ENCODE measurements around the gene APBB2.

APBB2 gene

DNA sequence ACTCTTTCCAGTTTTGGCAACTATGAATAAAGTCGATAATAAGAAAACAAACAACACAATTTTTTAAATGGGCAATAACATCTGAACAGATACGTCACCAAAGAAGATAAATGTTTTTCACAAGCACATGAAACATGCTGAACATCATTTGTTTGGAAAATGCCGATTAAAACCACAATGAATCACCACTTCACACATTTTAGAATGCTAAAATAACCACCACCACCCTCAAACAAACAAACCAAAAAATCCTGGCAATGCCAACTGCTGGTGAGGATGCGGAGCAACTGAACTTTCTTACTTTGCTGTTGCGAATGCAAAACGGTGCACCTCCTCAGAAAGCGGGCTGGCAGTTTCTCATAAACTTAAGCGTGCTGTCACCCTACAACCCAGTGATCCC lies 348.6 kb downstream of the APBB2 start:
- DNase-seq (ENCODE audit: low read depth in 2 of 2) = peak in 1 of 2 donors; percentile 16
- H3K4me3 ChIP-seq (replicated peaks in 1 of 2; ENCODE audit: low read depth in 2 of 2, low read length in 2 of 2) = no peak overlapping the region
- TF ChIP-seq, protein P1, sequence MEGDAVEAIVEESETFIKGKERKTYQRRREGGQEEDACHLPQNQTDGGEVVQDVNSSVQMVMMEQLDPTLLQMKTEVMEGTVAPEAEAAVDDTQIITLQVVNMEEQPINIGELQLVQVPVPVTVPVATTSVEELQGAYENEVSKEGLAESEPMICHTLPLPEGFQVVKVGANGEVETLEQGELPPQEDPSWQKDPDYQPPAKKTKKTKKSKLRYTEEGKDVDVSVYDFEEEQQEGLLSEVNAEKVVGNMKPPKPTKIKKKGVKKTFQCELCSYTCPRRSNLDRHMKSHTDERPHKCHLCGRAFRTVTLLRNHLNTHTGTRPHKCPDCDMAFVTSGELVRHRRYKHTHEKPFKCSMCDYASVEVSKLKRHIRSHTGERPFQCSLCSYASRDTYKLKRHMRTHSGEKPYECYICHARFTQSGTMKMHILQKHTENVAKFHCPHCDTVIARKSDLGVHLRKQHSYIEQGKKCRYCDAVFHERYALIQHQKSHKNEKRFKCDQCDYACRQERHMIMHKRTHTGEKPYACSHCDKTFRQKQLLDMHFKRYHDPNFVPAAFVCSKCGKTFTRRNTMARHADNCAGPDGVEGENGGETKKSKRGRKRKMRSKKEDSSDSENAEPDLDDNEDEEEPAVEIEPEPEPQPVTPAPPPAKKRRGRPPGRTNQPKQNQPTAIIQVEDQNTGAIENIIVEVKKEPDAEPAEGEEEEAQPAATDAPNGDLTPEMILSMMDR (IDR thresholded peaks at IDR 0.05; ENCODE audit: low read depth, low read length) = no peak

DNA sequence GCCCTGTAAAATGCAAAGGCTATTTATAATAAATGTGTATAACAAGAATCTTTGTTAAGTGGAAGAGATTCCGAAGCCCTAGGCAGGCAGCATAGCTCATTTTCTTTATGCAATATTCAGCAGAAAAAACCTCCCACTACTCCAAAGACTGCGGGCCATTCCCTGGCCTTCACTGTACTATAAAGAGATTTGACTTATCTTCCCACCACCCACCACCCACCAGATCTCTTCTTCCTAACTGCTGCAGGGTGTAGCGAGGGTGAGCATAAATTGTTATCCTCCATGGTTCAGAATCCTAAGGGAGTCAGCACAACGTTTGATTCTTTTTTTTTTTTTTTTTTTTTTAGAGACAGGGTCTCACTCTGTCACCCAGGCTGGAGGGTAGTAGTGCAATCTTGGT lies 349.8 kb downstream of the APBB2 start:
- DNase-seq (ENCODE audit: low read depth in 2 of 2) = no peak
- TF ChIP-seq, protein P1 (IDR thresholded peaks at IDR 0.05; ENCODE audit: low read depth, low read length) = no peak
- H3K4me3 ChIP-seq (replicated peaks in 1 of 2; ENCODE audit: low read depth in 2 of 2, low read length in 2 of 2) = no peak overlapping the region

DNA sequence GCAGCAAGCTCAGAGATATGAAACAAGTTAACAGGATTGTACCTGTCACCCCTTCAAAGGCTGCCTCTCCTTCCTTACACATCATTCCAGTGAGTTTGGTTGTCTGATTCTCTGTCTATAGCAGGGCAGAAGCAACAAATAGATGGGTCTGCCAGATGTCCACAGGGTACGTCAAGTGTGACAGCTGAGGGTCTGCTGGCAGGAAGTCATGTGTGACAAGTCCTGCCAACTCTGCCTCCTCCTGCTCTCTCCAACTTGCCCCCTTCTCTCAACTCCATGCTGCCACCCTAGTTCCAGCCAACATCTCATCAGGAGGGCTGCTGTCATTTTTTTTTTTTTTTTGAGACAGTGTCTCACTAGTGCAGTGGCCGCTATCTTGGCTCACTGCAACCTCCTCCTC lies 355.4 kb downstream of the APBB2 start:
- TF ChIP-seq, protein P1 (IDR thresholded peaks at IDR 0.05; ENCODE audit: low read depth, low read length) = no peak
- H3K4me3 ChIP-seq (replicated peaks in 1 of 2; ENCODE audit: low read depth in 2 of 2, low read length in 2 of 2) = no peak overlapping the region
- no peak for DNase-seq (ENCODE audit: low read depth in 2 of 2)

DNA sequence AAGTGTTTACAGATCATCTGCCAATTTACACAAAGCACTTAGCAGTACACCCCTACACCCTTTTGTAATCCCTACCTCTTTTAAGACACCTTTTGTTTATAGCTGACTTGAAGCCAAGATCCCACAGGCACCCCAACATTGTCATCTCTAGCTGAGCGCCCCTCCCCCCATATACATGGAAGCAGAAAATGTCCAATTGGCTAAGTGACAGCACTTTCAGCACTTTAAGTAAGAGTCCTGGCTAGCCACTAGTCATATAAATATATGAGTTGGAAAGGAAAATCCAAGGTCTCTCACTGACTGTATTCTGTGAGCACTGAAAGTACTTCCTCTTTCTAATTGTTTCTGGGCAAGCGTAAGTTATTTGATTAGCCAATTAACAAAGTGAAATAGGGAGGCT lies 356.4 kb downstream of the APBB2 start:
- no peak overlapping the region for H3K4me3 ChIP-seq (replicated peaks in 1 of 2; ENCODE audit: low read depth in 2 of 2, low read length in 2 of 2)
- TF ChIP-seq, protein P1 (IDR thresholded peaks at IDR 0.05; ENCODE audit: low read depth, low read length) = no peak
- DNase-seq (ENCODE audit: low read depth in 2 of 2) = no peak

DNA sequence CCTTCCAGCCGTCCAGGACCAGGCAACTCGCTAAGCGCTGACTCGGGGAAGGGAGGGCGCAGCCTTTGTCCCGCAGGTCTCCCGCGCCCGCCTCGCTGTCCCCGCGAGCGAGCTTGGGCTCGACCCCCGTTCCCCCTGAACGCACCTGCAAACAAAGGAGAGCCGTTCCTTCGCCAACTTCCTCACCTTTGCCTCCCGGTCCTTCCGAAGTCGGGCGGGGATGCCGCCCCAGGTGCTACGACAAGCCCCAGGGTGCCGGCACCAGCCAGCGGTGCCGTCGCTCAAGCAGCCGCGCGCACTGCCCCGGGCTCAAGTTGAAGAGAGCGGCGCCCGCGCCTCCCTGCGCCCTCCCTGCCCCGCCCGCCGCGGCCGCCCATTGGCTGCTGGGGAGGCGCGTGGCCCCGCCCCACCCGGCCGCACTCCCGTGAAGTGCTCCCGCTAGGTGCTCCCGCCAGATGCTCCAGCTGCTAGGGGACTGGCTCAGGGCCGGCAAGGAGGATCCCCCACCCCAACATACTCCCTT lies 357.4 kb downstream of the APBB2 start:
- peak overlapping the region in 1 of 2 donors; percentile 39 for H3K4me3 ChIP-seq (replicated peaks in 1 of 2; ENCODE audit: low read depth in 2 of 2, low read length in 2 of 2)
- TF ChIP-seq, protein P1 (IDR thresholded peaks at IDR 0.05; ENCODE audit: low read depth, low read length) = no peak
- peak; percentile 11 to 56 for DNase-seq (ENCODE audit: low read depth in 2 of 2)

DNA sequence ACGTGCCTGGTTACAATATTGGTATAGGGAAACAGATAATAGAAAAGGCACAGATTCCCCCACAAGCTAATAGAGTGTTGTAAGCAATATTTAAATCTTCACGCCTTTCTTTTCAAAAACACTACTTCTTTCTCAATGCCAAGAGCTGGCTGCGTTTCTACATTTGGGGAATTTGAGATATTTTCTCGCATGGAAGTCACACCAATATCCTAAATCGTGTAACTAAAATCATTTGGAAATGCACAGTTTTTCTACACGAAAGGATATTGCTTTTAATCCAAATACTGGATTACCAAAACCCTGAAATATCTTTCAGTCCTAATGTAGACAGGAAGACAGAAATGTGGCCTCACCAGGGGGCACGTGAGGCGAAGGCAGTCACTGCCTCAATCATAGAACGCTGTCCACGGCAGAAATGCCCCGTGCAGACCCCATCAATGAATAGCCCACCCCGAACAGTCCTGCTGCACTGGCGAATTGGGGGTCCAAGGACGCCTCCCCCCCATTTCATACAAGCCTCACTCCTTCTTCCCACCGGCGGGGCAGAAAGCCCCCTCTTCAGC lies 358.0 kb downstream of the APBB2 start:
- no peak overlapping the region for H3K4me3 ChIP-seq (replicated peaks in 1 of 2; ENCODE audit: low read depth in 2 of 2, low read length in 2 of 2)
- no peak for DNase-seq (ENCODE audit: low read depth in 2 of 2)
- TF ChIP-seq, protein P1 (IDR thresholded peaks at IDR 0.05; ENCODE audit: low read depth, low read length) = no peak

DNA sequence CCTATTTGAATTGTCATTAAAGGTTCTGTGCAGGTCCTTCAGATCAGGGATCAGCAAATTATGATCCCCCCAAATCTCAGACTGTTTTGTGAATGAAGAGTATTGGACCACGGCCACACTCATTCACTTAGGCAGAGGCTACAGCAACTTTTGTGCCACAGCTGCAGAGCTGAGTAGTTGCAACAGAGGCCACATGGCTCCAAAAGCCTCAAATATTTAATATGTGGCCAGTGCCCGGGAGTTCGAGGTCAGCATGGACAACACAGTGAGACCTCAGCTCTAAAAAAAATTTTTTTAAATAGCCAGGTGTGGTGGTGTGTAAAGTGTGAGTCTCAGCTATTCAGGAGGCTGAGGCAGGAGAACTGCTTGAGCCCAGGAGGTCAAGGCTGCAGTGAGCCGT lies 363.8 kb downstream of the APBB2 start:
- TF ChIP-seq, protein P1 (IDR thresholded peaks at IDR 0.05; ENCODE audit: low read depth, low read length) = no peak
- H3K4me3 ChIP-seq (replicated peaks in 1 of 2; ENCODE audit: low read depth in 2 of 2, low read length in 2 of 2) = no peak overlapping the region
- peak in 1 of 2 donors; percentile 13 for DNase-seq (ENCODE audit: low read depth in 2 of 2)
